GM19395 (cell line): ENCODE measurements around the gene NIFK.
"Not testable (repeated sequence)": the region's sequence is repeated elsewhere in the genome, so short reads cannot be mapped to it uniquely, and the experiment has no call there.

Source experiments
- ATAC-seq: cut with Tn5 transposase; IDR thresholded peaks from one replicate; pipeline ENCODE4 v1.9.1; 2021; ENCODE audit warnings: mild to moderate bottlenecking, moderate library complexity; ENCODE audit not compliant: unreplicated experiment

Gene NIFK

DNA sequence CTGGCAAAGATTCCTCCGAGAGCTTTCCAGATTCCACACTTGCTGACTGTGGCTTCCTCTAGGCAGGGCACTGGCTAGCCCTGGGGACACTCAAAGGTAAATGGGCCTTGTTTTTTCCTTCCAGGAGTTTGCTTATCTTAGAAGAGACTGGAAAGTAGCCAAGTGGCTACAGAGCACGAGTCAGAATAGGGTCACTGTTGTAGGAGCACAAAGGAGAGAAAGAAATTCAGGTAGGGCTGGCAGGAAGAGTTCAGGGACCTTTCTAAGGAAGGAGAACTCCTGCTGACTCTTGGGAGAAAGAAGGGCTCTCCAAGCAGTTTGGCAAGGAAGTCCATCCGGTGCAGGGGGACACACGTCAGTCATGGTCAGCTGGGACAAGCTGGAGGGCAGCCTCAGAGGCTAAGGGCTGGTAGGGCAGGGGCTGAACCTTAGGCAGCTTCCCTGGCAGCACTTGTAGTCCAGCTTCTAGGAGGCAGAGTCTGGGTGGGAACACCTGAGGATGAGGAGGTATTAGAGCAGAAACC lies 39.5 kb downstream of the NIFK start:
- no peak for ATAC-seq

DNA sequence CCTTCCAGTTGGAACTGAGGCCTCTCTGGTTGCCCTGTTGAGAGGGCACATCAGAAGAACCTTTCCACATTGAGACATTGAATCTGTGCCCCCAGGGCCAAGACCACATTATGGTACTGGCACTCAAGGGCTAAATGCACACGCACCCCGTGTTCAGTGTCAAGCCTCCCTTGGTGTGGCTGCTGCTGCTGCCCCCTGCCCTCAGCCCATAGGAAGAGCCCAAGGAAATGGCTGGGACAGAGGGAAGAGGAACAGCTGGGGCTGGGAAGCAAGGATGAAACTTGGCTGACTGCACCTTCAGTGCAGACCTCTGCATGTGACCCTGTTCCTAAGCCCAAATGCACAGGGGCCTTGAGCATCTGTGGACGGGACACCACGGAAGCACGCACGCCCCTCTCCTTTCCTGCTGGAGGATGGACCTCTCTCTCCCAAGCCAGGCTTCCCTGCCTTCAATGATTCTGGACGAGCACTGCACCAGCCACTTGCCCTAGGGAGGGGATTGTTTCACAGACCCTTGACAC lies 40.2 kb downstream of the NIFK start:
- ATAC-seq, result no peak

DNA sequence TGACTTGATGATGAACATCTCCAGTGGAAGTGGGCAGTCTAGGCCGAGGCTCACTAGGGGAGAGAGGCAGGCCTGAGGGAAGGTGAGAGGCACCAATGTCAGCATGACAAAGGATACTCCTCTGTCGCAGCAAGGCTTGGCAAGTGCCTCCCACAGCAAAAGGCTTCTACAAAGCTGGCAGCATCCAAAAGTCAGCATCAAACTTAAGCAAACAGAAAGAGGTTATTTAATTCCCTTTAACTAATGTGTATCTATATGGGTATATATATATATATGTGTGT lies 41.6 kb downstream of the NIFK start:
- ATAC-seq, result no peak

GRCh38 chr2:121694398-121695170 lies 42.1 kb downstream of the NIFK start:
- no peak for ATAC-seq

- not testable (repeated sequence) for ATAC-seq
These were observed 46.1 kb downstream of the NIFK start for GRCh38 chr2:121690572-121690971.

DNA sequence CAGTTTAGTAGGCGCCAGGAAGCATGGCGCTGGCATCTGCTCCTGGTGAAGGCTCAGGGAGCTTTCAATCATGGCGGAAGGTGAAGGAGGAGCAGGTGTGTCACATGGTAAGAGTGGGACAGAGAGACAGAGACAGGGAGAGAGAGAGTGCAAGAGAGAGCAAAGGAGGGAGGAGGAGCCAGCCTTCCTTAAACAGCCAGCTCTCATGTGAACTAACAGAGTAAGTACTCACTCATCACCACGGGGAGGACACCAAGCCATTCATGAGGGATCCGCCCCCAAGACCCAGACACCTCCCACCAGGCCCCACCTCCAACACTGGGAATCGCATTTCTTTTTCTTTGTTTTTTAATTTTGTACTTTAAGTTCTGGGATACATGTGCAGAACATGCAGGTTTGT lies 46.6 kb downstream of the NIFK start:
- ATAC-seq, result no peak

DNA sequence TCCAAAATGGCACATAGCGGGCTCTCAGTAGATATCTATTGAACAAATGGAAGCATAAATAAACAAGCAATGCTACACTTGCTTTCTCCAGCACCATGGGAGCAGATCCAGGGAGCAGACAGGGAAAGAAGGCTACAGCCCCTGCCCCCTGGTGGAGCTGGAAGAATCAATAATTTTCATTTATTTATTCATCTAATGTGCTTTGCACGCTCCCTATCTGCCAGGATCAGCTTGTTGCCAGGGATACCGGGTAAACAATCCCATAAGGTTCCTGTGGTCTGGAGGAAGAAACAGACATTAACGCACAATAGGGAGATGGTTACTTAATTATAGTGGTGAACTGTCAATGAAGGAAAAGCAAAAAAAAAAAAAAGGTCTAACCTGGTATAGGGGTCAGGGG lies 47.3 kb downstream of the NIFK start:
- ATAC-seq, result no peak

GRCh38 chr2:121688820-121689219 lies 47.9 kb downstream of the NIFK start:
- ATAC-seq, result no peak

DNA sequence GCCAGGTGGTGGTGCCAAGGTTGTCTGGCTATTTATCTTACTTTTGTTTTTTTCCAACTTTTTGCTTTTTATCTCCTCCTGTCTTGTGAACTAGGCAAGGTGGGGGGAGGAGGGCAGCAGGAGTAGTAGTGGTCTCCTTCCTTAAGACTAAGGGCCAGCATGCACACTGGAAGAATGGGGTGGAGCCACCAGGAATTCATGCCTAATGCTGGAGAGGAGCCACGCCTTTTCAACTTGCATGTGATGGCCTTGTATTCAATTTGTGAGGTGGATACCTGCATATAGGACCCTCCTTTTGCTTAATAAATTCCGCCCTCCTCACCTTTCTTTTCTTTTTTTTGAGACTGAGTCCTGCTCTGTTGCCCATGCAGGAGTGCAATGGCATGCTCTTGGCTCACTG lies 49.8 kb downstream of the NIFK start:
- no peak for ATAC-seq

GRCh38 chr2:121686218-121686617 lies 50.5 kb downstream of the NIFK start:
- no peak for ATAC-seq

- no peak for ATAC-seq
These were observed 54.0 kb downstream of the NIFK start for GRCh38 chr2:121682396-121683298.

GRCh38 chr2:121677855-121678254 lies 58.8 kb downstream of the NIFK start:
- ATAC-seq, result no peak
